Measurements from ENCODE around the gene ZNHIT2. TPM values are rescaled to one million over a fixed set of nuclear protein-coding genes. Genes with fewer than 3 reads are reported as not detected.

ZNHIT2 gene
- total and polyA plus RNA-seq, 11 donors: 5.5 to 15.5 (median 8.0) TPM

GRCh38 chr11:65134952-65135632 is 17.6 kb upstream of the ZNHIT2 start:
- H3K36me3 ChIP-seq: peaks cover 0 to 30% (median 28%) of the 10 kb centered on the region in 9 donors
- H3K27me3 ChIP-seq: no peaks in the 10 kb centered on the region
- intact Hi-C loops (cut with DNase I): loop anchor here in 7 of 10 donors (2.0 to 5.0 kb wide), 3 partner anchors 37 to 47 kb away; partner anchors contain the start of genes CAPN1 (in 6 of the 7) and SPDYC (in 1 of the 7)
- 3 to 6% (median 4%) methylated on average over 24 of the region's 24 CpGs for WGBS, 4 donors
- H3K4me3 ChIP-seq: peak overlapping the region; percentile 63 to 98 (median 89)
- peak overlapping the region; percentile 94 to 99 (median 98) for H3K27ac ChIP-seq
- TF ChIP-seq POLR2A (IDR thresholded peaks at IDR 0.05) (peak in 1 of 2 donors; percentile 63), CTCF (IDR thresholded peaks at IDR 0.05) (no peak)
- H3K9me3 ChIP-seq: no peaks in the 10 kb centered on the region
- H3K4me1 ChIP-seq: peaks cover 0 to 34% (median 26%) of the 10 kb centered on the region in 12 donors
- DNase-seq: peak; percentile 90 to 95 (median 91)
- peak; percentile 89 to 95 (median 91) for ATAC-seq

- Histone ChIP-seq H3K27ac (peak within 1 kb of the TSS; percentile 94 to 99 (median 98)), H3K4me1 (peaks cover 0 to 34% (median 26%) of the 10 kb centered on the region in 12 donors), H3K36me3 (peaks cover 0 to 37% (median 35%) of the 10 kb centered on the region in 9 donors), H3K27me3 (no peaks in the 10 kb centered on the region), H3K9me3 (no peaks in the 10 kb centered on the region), H3K4me3 (peak within 1 kb of the TSS; percentile 63 to 98 (median 89))
- peak; percentile 87 to 93 (median 92) for ATAC-seq
- DNase-seq: peak; percentile 91 to 94 (median 93)
- intact Hi-C loops (cut with DNase I): loop anchor here in 2 of 10 donors (2.0 kb wide), 1 partner anchor 46 kb away; the partner anchor contains the start of gene CAPN1 (in 2 of the 2)
- TF ChIP-seq CTCF (IDR thresholded peaks at IDR 0.05) (no peak), POLR2A (IDR thresholded peaks at IDR 0.05) (peak; percentile 57 to 85)
- 0 to 1% (median 1%) methylated on average over 34 to 60 of the region's 60 CpGs for WGBS, 4 donors
Measured at GRCh38 chr11:65134240-65134951, 16.9 kb upstream of the ZNHIT2 start, which contains the start of gene SYVN1. Gene SYVN1 (minus strand): TSS chr11:65134519. CDS start chr11:65133601, 918 bp downstream.

- peak in 2 of 5 donors; percentile 49 to 51 for DNase-seq
- Histone ChIP-seq H3K9me3 (no peaks in the 10 kb centered on the region), H3K4me1 (peaks cover 0 to 34% (median 26%) of the 10 kb centered on the region in 12 donors), H3K27ac (peak overlapping the region; percentile 94 to 99 (median 98)), H3K4me3 (peak overlapping the region; percentile 63 to 98 (median 89)), H3K36me3 (peaks cover 0 to 44% (median 42%) of the 10 kb centered on the region in 9 donors), H3K27me3 (no peaks in the 10 kb centered on the region)
- peak in 1 of 4 donors; percentile 2 for ATAC-seq
- intact Hi-C loops (cut with DNase I): loop anchor here in 2 of 10 donors (2.0 kb wide), 1 partner anchor 47 kb away; the partner anchor contains the start of gene CAPN1 (in 2 of the 2)
- no peak for TF ChIP-seq POLR2A (IDR thresholded peaks at IDR 0.05)
- no peak for TF ChIP-seq CTCF (IDR thresholded peaks at IDR 0.05)
- 2 to 4% (median 3%) methylated on average over 11 to 20 of the region's 20 CpGs for WGBS, 4 donors
Measured at GRCh38 chr11:65133724-65134123, 16.2 kb upstream of the ZNHIT2 start.

Measured in heart left ventricle (tissue), 16 donors.